ENCODE data around the gene CERS6.

DNA sequence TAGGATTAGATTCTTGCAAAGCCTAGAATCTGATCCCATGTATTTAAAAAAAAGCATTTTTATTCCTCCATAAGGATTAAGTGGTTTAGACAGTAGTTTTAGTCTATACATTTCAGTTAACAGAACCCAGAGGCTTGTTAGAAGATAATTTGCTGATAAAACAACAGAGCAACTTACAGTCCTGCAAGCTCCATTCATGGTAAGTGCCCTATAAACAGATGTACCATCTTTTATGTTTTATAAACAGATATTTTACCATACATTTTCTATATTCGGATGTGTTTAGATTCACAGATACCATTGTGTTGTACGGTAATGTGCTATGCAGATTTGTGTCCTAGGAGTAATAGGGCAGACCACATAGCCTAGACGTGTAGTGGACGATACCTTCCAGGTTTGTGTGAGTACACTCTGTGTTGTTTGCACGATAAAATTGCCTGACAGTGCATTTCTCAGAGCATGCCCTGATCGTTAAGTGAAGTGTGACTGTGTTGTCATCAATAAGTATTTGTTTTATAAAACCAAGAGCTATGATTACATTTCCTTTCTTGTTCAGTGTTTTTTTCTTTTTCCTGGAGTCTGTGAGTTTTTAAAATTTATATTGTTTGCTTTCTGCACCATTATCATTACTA lies 54.2 kb downstream of the CERS6 start:
- TF ChIP-seq CBX8 (IDR thresholded peaks at IDR 0.05; ENCODE audit: borderline replicate concordance, low read depth, low read length) (no peak), RFX5 (IDR thresholded peaks at IDR 0.05; ENCODE audit: borderline replicate concordance, low read depth, low read length) (no peak), SP2 (IDR thresholded peaks at IDR 0.05; ENCODE audit: low read length) (no peak), HDAC6 (IDR thresholded peaks at IDR 0.05; ENCODE audit: low read depth, low read length) (no peak)
